GM18870 (cell line): ENCODE results near the gene TMEM263.

ENCODE experiments used
- ATAC-seq: cut with Tn5 transposase; IDR thresholded peaks from one replicate; pipeline ENCODE4 v1.9.1; 2021; ENCODE audit warnings: moderate library complexity; ENCODE audit not compliant: unreplicated experiment

Gene TMEM263

DNA sequence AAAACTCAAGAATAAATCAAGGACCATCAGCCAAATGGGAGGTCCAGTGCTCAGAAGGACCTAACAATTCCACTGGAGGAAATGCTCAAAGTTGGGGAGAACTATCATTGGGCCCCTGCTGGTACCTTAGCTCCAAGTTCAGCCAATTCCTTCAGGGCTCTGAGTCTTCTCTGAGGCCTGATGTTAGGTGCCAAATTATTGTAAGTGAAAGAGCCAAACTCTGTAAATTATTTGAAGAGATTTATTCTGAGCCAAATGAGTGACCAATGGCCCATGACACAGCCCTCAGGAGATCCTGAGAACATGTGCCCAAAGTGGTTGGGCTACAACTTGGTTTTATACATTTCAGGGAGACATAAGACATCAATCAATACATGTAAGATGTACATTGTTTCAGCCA lies 8.2 kb upstream of the TMEM263 start:
- ATAC-seq, result no peak

DNA sequence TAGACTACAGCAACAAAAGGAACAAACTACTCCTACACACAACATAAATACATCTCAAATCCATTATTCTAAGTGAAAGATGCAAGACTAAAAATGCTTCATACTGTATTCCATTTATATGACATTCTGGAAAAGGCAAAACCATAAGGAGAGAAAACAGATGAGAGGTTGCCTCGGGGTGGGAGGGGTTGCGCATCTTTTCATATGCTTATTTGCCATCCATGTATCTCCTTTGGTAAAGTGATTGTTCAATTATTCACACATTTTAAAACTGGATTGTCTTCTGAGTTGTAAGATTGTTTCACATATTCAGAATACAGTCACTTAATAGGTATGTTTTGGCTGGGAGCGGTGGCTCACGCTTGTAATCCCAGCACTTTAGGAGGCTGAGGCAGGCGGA lies 5.1 kb upstream of the TMEM263 start:
- ATAC-seq, result no peak

DNA sequence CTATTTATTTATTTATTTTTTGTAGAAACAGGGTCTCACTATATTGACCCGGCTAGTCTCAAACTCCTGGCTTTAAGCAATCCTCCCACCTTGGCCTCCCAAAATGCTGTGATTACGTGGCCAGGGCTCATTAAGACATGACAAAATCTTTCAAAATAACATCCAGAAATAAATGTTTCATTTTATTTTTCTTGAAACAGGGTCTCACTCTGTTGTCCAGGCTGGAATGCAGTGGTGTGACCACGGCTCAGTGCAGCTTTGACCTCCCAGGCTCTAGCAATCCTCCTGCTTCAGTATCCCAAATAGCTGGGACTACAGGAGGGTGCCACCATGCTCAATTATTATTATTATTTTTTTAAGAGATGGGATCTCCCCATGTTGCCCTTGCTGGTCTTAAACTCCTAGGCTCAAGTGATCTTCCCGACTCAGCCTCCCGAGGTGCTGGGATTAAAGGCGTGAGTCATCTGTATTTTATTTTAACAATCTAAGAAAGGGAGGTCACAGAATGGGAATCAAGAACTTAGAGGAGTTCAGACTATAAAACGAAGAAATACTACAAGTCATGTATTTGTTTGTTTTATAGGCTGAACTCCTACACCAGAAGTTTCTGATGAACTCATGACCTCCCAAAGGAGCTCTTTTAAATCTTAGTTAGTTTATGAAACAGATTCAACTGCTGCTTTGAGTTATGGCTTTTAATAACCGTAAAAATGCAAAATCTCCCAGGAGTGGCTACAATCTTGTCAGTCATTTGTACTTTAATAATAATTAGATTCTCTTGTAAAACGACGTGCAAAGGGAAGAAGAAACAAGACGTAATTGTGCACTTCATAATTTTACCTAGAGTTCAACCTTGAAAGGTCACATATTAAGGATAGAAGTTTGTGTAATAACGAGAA lies 2.1 kb upstream of the TMEM263 start:
- ATAC-seq, result no peak

DNA sequence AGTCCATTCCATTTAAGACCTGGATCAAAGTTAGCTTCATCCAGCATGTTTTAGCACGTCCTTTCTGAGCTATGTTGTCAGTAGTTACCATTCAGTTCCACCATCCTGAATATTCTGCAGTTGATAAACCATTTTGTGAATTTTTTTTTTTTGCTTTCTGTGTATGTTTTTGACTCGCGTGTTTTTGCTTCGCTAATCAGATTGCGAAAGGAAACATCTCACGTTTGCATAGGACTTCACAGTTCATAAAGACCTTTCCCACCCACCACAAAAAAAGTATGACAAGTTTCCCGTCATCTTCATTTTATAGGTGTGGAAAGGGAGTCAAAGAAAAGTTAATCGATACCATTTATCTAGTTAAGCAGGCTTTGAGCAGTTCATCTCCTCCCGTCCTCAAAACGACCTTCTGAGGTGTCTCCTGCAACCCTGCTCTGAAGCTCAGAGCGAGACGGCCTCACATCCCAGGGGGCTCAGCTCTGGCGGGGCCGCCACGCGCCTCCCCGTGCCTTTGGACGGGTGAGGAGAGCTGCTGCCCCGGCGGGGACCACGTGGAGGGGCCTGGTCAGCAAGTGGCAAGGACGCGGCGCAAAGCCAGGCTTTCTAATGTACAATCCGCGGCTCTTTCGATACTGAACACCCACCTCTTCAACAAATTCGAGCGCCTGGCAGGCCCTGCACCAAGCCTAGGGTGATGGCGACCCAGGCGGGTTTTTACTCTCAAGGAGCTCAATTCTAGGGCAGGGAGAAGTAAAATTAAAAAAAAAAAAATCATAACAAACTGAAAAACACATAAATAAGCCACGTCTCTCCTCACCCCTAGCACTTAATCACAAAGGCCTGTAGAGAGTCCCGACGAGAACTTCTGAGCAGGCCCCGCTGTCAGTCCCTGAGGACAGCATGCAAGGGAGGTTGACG lies 988 bp upstream of the TMEM263 start:
- ATAC-seq, result no peak

DNA sequence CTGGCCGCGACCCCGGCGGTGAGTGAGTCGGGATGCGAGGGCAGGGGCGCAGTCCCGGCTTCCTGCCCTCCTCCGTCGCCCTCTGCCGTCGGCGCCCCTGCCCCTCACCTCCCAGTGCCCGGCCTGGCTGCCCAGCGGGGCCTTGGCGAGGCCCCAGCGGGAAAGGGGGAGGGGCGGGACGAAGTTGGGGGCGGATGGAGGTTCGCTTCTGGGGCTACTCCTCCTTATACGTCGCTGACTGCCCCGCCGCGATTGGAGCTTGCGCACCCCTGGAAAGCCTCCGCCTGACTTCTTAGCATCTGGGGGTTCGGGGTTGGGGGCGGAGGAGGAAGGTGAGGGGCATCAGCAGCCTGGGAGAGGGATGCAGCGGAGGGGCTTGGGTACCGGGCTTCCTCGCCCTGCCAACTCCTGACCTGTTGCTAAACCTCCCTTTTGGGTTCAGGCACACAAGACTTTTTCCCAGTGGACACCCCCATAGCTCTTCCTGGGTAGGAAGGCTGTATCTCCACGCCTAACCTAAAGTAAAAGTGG lies 406 bp downstream of the TMEM263 start:
- peak; percentile 27 for ATAC-seq

DNA sequence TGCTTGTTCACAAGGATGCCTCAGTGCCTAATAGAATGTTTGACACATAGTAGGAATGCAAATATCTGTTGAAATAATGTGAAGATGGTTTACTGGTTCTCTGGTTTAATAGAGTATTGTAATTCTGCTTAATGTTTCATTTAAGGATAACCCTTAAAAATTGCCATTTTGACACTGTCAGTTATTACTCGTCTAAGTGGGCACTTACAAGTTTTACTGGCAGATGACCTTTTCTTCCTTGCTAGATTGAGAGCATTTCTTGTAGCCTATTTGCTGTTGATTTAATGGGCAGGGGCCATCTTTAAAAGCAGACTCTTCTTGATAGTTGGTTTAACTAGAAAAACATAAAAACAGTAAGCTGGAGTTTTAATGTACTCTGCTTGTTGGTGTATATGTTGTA lies 1.9 kb downstream of the TMEM263 start:
- no peak for ATAC-seq

DNA sequence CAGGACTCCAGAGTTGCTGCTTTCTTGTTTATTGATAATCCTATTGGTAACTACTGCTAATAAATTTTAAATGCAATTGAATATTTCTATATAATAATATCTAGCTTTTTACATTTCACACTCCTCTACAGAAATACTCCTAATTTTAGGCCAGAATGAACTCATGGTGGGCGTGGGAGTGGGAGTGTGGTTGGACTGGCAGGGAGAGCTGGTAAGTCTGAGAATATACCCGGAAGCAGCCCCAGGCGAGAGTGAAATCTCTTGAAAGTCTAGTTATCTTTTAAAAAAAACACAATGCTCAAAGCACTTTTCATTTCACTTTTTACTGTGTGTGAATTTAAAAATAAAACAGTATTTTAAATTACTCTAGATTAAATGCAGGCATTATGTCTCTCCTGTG lies 4.7 kb downstream of the TMEM263 start:
- ATAC-seq, result no peak

DNA sequence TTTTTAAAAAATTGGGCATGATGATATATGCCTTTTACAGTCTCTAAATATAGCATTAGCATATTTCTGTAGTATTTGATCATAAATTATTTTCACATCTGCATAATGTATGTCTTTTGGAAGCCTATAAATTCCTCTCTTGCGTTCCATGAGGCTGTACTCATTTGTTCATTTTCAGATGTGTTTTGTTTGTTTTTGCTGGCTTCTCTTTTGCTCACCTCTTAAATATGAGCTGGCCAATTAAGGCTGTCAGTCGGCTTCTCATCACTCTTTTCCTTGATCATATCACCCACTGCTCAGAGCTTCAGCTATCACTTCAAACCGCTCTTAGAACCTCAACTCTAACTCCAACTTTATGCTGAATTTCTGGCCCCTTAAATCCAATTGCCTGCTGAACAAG lies 6.6 kb downstream of the TMEM263 start:
- ATAC-seq, result no peak

DNA sequence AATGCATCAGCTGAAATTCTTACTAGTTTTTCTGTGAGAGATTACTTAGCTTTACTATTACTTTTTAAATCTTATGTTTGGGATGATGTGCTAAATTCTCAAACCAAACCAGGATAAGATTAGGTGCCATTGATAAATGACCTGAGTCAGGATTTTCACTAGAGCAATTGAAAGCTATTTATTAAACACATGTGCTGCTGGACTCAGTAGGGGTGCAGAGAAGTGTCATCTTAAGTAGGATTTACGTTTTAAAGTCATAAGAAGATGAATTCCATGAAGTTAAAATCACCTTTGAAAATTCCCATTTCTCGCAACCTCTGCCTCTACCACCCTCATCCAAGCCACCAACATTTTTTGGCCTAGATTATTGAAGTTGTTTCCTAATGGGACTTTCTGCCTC lies 8.8 kb downstream of the TMEM263 start:
- ATAC-seq, result no peak

DNA sequence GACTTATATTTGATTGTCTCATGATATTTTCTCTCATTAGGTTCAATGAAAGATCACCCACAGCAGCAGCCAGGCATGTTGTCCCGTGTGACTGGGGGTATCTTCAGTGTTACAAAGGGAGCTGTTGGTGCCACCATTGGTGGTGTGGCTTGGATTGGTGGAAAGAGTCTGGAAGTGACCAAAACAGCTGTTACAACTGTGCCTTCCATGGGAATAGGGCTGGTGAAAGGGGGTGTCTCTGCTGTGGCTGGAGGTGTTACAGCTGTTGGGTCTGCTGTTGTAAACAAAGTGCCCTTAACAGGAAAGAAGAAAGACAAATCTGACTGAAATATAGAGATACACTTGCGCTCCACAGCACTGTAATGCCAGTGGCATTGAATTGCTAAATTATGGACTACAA lies 15.4 kb downstream of the TMEM263 start:
- ATAC-seq, result no peak

DNA sequence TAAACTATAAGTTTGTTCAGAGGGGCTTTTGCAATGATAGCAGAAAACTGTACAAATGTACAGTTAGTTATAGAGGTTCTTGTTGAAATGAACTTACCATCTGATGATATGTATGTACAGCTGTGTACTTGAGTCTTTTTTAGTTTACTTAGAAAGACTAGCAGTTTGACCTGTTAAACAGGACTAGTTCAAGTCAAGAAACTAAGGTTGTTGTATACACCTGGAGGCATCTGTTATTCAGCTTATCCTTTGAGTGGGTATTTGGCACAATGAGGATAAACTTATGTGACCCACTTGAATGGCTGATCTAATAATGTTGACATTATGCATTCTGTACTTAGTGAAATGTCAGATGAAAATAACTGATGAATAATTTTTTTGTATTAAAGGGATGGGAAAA lies 17.8 kb downstream of the TMEM263 start:
- no peak for ATAC-seq

DNA sequence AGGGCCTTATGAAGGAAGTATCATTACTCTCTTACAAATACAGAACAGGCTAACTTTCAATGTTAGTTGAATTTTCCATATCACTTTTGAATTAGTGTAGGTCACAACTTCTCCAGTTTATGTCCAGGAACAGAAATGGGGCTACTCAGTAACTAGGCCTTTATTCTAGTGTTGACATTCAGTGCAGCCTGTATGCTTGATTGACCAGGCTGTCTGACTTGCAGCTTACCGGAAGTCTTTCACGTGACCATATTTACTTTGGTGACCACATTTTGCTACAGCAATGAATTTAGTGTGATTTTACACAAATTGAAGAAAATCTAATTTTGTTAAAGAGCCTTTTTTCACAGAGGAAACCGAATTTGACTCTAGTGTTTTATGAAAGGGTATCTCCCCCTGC lies 18.8 kb downstream of the TMEM263 start:
- ATAC-seq, result peak; percentile 79

DNA sequence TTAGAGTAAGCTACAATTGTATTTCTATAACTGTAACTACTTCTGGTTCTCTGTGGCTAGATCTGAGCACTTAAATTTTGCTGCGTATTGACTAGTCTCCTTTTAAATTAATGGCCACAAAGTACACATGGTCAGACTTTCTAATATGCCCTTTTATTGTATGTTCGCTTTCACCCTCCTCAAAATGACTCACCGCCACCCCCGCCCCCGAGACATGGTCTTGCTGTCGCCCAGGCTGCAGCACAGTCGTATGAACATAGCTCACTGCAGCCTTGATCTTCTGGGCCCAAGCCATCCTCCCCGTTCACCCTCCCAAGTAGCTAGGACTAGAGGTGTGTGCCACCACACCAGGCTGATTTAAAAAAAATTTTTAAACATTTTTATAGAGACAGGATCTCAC lies 19.4 kb downstream of the TMEM263 start:
- no peak for ATAC-seq

DNA sequence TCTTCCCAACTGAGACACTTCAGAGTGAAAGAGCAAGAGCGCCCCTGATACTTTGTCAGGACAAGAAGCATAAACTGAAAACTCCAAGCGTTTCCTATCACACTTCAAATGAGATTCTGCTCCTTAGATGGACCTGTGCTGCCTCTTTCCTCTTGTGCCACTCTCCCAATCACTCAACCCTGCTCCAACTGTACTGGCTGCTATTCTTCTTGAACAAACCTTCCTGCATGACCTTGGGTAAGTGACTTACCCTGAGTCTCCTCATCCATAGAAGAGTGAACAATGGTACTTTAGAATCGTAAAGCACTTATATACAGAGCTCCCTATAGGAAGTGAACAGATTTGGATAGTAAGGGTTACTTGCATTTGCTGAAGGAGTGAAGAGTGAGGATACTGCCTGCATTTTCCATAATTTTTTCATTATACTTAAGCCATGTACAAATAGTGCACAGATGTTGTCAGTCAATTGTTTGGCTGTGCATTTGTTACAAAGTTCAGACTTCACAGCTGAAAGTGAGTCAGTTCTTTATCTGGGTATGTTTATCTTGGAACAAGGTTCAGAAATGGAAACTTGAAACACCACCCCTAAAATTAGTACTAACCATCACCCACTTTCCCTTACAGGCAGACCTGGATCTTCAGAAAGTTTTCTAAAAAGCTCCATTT lies 20.4 kb downstream of the TMEM263 start:
- ATAC-seq, result no peak

DNA sequence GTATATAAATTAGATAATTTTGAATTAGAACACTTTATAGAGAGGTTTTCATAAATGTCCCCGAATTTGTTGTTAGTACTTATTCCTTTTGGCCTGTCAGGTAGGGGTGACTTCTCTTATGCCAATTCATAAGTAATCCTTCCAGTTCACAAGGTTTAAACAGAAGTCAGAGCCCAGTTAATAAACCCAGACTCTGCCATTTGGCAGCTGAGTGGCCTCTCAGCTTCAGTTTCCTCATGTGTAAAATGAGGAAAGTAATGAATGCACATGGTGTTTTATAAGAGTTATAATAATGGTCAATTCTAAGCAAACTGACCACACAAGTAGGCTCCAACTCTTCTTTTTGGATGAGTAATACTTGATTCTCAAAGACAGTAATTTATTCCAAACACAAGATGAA lies 21.0 kb downstream of the TMEM263 start:
- ATAC-seq, result no peak

DNA sequence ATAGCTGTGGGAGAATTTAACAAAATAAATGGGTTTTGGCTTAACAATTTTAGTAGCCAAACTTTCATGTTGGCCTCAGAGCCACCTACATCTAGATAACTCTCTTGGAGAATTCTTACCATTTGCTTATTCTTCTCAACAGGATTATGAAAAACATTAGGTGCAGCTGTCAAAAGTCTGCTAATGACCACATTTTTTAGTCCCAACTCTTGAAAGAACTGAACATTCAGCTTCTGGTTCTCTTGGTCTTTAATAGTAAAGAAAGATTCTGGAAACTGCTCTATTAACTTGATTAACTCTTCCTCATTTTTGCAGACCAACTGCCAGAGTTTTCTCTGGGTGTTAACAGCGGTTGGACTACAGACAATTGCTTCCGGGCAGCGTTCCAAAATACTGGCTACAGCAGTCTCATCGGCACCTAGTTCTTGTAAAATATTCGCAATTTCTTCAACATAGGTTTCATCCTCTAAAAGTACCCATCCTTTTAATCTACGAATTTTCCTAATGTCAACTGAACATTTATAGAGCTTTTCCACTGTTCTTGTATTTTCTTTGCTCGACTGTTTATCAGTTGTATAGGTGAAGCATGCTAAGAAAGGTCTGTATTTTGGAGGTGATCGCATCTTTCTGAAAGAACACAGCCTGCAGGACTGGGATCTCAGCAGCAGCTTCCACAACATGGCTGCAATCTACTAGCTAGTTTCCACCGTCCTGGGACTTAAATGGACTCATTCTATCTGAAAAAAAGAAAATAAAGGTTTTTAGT lies 22.5 kb downstream of the TMEM263 start:
- ATAC-seq, result no peak

DNA sequence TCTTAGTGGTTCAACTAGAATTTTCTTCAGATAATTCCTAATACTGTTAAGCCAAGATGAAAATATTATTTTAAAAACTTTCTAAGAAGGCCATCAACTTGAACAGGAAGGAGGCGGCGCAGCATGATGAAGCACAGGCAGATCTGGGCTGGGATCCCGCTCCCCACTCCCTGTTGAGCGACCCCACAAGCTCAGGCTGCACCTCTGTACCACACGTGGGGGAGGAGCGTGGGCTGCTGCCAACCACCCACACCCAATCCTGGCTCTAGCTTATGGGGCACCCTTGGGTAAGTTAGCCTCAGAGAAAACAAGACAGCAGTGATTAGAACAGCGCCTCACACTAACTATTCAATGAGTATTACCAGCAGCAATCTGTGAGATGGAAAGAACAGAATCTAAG lies 25.2 kb downstream of the TMEM263 start:
- ATAC-seq, result no peak

DNA sequence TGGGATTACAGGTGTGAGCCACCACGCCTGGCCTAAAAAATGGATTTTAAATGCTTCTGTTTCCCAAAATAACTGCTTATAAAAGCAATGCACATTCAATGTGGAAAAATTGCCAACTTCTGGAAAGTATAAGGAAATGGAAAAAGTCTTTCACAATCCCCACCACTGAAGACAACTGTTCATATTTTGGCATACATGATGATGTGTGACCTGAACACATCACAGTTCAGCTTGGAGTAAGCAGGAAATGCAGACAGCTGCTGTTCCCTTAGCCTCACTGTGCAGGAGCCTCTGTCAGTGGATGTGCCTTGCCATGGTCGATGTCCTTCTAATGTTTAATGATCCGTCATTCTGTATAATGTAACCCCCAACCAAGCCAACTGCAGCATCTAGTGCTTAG lies 26.1 kb downstream of the TMEM263 start:
- ATAC-seq, result no peak

DNA sequence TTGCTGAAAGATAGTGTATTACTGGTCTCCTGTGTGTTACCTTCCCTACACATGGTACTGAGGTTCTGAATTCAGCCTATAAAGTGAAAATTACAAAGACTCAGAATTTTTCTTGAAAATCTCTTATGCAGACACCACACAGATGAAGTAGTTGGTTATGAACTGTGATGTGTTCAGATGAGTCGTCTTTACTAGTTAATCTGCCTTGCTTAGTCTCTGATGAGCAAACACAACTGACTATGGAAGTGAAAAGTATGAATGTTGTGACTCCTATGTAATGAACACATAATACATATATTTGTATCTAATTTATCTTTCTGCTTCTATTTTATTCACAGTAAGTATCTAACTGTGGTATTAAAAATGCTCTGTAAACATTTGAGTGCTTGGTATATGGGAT lies 26.5 kb downstream of the TMEM263 start:
- no peak for ATAC-seq

DNA sequence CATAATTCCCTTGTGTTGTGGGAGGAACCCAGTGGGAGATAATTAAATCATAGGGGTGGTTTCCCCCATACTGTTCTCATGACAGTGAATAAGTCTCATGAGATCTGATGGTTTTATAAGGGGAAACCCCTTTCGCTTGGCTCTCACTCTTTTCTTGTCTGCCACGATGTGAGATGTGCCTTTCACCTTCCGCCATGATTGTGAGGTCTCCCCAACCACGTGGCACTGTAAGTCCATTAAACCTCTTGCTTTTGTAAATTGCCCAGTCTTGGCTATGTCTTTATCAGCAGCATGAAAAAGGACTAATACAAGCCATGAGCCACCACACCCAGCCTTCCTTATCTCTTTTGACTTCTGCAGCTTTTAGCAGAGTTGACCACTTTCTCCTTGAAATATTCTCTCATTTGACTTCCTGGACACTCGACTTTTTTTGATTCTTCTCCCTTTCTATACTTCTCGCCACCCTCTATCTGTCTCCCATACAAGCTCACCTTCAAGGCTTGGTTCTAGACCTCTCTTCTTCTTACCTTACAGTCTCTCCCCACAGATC lies 29.0 kb downstream of the TMEM263 start:
- ATAC-seq, result no peak
